Measurements from ENCODE around the gene GUCY2F. TPM values are rescaled to one million over a fixed set of nuclear protein-coding genes. Genes with fewer than 3 reads are reported as not detected.
A peak's percentile ranks its signal among the peaks of the same experiment; 100 is the strongest.

The GUCY2F gene
- total and polyA plus RNA-seq, 8 donors: not detected

DNA sequence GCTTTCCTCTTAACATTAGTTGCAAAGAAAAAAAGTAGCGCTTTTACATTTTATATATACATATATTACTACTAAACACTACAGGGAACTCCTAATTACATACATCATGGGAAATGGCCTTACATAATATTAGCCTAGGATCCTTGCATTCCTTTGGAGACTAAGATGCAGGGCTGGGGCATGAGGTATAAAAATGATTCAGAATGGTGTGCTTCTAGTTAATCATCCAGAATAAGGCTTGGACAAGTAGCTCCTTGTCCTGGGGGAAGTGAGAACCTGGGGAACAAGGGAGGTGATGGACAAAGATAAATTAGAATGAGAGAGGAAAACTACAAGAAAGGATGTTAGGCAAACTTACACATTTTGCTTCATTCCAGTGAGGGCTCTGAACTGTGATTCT is 3.0 kb upstream of the GUCY2F start:
- Histone ChIP-seq H3K4me1 (no peaks in the 10 kb centered on the region), H3K9me3 (no peaks in the 10 kb centered on the region), H3K4me3 (no peak overlapping the region), H3K27me3 (peaks cover 0 to 27% (median 3%) of the 10 kb centered on the region in 4 donors), H3K36me3 (no peaks in the 10 kb centered on the region), H3K27ac (no peak overlapping the region)
- intact Hi-C loops (cut with DNase I): loop anchor here in 2 of 3 donors (5.0 to 10.0 kb wide), 2 partner anchors 147 to 150 kb away; no protein-coding TSS in a partner anchor
- TF ChIP-seq, protein P1, sequence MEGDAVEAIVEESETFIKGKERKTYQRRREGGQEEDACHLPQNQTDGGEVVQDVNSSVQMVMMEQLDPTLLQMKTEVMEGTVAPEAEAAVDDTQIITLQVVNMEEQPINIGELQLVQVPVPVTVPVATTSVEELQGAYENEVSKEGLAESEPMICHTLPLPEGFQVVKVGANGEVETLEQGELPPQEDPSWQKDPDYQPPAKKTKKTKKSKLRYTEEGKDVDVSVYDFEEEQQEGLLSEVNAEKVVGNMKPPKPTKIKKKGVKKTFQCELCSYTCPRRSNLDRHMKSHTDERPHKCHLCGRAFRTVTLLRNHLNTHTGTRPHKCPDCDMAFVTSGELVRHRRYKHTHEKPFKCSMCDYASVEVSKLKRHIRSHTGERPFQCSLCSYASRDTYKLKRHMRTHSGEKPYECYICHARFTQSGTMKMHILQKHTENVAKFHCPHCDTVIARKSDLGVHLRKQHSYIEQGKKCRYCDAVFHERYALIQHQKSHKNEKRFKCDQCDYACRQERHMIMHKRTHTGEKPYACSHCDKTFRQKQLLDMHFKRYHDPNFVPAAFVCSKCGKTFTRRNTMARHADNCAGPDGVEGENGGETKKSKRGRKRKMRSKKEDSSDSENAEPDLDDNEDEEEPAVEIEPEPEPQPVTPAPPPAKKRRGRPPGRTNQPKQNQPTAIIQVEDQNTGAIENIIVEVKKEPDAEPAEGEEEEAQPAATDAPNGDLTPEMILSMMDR (IDR thresholded peaks at IDR 0.05): no peak
- no peak for ATAC-seq
- no peak for FAIRE-seq
- no peak for DNase-seq
- 73 to 87% methylated on average over 1 of the region's 1 CpG for WGBS, 2 donors

DNA sequence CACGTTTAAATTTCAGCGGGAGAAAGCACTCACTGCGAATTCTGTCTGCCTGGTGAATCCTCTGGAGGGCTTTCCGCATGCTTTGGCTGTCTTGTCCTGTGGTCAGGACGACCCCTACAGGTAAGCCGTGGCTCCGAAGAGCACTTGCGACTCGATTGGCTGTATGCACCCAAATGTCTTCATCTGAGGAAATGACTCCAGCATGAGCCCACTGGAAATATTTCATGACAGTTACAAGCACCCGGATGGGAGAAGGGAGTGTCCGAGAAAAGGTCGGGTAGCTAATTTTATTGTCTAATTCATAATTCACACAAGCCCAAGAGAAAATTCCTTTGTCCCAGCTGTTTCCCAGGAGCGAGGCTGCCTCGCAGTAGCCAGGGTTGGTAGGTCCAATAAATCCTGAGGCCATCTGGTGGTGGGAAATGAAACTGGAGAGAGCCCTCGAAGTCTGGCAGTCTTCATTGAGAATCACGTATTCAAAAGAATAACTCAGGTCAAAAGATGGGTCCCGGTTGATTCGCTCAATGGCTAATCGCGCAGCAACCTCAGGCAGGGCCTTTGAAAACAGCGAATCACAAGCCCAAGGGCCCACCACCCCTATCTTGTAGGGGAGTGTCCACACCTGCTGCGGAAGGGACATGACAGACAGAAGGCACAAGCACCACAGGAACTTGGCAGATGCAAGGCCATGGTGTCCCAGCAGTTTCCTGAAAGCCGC is 6.6 kb downstream of the GUCY2F start:
- H3K27ac ChIP-seq: no peak overlapping the region
- no peaks in the 10 kb centered on the region for H3K9me3 ChIP-seq
- DNase-seq (peak; percentile 11 to 59 (median 36)), FAIRE-seq (peak; percentile 20), ATAC-seq (peak; percentile 93 to 98 (median 95))
- H3K4me1 ChIP-seq: no peaks in the 10 kb centered on the region
- TF ChIP-seq, protein P1 (IDR thresholded peaks at IDR 0.05): peak; percentile 27 to 57 (median 54)
- peak overlapping the region in 1 of 4 donors; percentile 11 for H3K4me3 ChIP-seq
- no peaks in the 10 kb centered on the region for H3K36me3 ChIP-seq
- peaks cover 0 to 22% (median 0%) of the 10 kb centered on the region in 4 donors for H3K27me3 ChIP-seq
- WGBS, 2 donors: 3 to 14% methylated on average over 23 of the region's 23 CpGs
- intact Hi-C loops (cut with DNase I): loop anchor here in 1 of 3 donors (10.0 kb wide), 1 partner anchor 771 kb away; no protein-coding TSS in a partner anchor

DNA sequence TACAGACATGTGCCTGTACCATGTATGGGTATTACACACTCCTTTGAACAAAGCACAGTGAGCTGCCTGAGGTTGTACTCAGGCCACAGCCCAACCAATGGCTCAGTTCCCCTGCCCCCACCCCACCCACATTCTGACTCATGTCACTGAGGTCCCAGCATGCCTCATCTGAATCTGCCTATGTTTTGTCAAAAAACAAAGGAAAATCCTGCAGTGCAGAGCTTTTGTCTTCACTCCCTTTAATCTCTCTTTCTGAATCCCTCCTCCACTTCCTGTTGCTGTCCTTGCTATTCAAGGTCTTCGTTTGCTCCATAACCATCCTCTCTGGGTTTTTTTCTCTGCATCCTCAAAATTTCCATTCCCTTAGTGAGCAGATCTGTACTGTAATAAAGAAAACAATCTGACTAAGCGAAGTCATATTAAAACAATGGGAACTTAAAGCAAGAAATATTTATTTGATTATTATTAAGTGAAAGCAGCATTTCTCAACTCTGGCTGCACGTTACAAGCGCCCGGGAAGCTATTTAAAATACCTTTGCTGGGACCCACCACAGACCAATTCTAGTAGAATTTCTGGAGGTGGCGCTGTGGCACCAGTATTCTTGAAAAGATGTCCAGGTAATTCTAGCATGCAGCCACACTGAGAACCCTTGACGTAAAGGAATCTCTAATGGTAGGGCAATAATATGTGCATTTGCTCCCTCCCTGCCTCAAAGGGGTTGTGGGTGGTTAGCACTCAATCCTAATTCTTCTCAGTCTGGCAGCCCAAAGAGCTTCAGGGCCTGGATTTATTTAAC is 8.7 kb downstream of the GUCY2F start:
- Histone ChIP-seq H3K36me3 (no peaks in the 10 kb centered on the region), H3K9me3 (no peaks in the 10 kb centered on the region), H3K4me3 (no peak overlapping the region), H3K27me3 (peaks cover 0 to 19% (median 0%) of the 10 kb centered on the region in 4 donors), H3K27ac (no peak overlapping the region), H3K4me1 (no peaks in the 10 kb centered on the region)
- FAIRE-seq (no peak), DNase-seq (no peak), ATAC-seq (no peak)
- intact Hi-C loops (cut with DNase I): loop anchor here in 1 of 3 donors (10.0 kb wide), 1 partner anchor 768 kb away; no protein-coding TSS in a partner anchor
- 48 to 50% methylated on average over 7 of the region's 7 CpGs for WGBS, 2 donors
- TF ChIP-seq, protein P1 (IDR thresholded peaks at IDR 0.05): no peak

DNA sequence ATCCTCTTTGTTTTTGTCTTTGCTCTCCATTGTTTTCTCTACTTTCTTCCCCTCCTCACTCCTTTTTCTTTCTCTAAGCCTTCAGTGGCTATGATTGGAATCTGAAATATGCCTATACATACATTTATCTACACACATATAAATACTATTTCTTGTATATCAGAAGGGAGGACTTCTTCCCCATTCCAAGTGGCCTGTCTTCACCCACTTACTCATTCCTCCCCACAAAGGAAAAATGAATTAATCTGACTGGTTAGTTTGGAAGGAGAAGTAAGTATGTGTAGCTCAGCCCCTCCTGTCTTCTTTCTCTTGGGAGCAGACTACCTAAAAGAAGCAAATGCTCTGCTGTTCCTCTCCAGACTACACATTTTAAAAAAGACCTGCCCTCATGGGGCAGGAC is 17.7 kb downstream of the GUCY2F start:
- H3K36me3 ChIP-seq: no peaks in the 10 kb centered on the region
- H3K9me3 ChIP-seq: no peaks in the 10 kb centered on the region
- TF ChIP-seq, protein P1 (IDR thresholded peaks at IDR 0.05): no peak
- no peak for ATAC-seq
- peaks cover 0 to 6% (median 1%) of the 10 kb centered on the region in 4 donors for H3K27me3 ChIP-seq
- no peak for DNase-seq
- FAIRE-seq: no peak
- H3K4me3 ChIP-seq: no peak overlapping the region
- intact Hi-C loops (cut with DNase I): loop anchor here in 1 of 3 donors (10.0 kb wide), 1 partner anchor 759 kb away; no protein-coding TSS in a partner anchor
- no peaks in the 10 kb centered on the region for H3K4me1 ChIP-seq
- no peak overlapping the region for H3K27ac ChIP-seq
